T-helper 2 cell treated with Interferon-gamma antibody and Interleukin-4, amounts not matched to agents 100 ng/mL and 5 ng/mL, for 36 hours (primary cell): ENCODE measurements around the gene AGMAT. TPM values are rescaled to one million over a fixed set of nuclear protein-coding genes. Genes with fewer than 3 reads are reported as not detected.

Source experiments
- intact Hi-C: fragments of 100-400 bp; cut with micrococcal nuclease; formaldehyde crosslinking; loops from one replicate; pipeline ENCODE4 v1.15.1; 2023
- total RNA-seq: library from RNA; stranded (reverse); gene quantifications from 2 replicates; pipeline ENCODE4 v1.2.3, GENCODE V29; 2022

AGMAT gene
- total RNA-seq = 20.2 and 20.4 TPM in 2 replicates

- intact Hi-C loops = loop anchor here (2.0 kb wide), 1 partner anchor 32 kb away; the partner anchor contains the start of gene DDI2
Observed at GRCh38 chr1:15584489-15585363, at the start of gene AGMAT. Gene AGMAT (minus strand): TSS chr1:15585051. CDS start chr1:15584967, 84 bp downstream.

GRCh38 chr1:15633756-15634420 lies 49.0 kb upstream of the AGMAT start:
- intact Hi-C loops = no loop called here

GRCh38 chr1:15628003-15628402 lies 43.2 kb upstream of the AGMAT start:
- intact Hi-C loops = no loop called here

- intact Hi-C loops = no loop called here
Observed at GRCh38 chr1:15627343-15627988, 42.6 kb upstream of the AGMAT start.

DNA sequence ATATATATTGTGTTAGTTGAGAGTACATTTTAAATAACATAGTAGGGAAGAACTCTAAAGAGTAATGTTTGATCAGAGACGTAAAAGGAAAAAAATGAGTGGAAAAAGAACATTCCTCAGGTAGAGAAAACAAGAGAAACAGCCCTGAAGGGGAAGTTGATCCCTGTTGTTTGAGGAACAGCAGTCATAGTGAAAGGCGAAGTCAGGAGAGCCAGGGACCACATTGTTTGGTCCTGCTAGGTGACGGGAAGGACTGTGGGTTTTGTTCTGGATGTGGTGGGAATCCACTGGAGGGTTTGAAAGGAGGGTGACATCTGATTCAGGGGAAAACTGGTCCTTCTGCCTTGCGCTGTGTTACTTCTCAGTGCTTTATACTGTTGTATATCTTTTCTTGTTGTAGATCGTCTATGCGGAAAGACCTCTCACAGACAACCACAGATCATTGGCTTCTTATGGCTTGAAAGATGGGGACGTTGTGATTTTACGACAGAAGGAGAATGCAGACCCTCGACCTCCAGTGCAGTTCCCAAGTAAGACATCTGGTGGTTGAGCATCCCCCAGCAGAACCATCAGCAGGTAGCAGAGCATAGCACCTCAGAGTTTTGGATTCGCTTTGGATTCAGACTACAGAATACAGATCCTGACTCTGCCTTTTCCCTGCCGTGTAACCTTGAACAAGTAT lies 41.6 kb upstream of the AGMAT start:
- intact Hi-C loops = no loop called here

- intact Hi-C loops = no loop called here
Observed at GRCh38 chr1:15625056-15625917, 40.4 kb upstream of the AGMAT start.

GRCh38 chr1:15624133-15624714 lies 39.4 kb upstream of the AGMAT start:
- intact Hi-C loops = no loop called here

- intact Hi-C loops = no loop called here
Observed at GRCh38 chr1:15623435-15623834, 38.6 kb upstream of the AGMAT start.

DNA sequence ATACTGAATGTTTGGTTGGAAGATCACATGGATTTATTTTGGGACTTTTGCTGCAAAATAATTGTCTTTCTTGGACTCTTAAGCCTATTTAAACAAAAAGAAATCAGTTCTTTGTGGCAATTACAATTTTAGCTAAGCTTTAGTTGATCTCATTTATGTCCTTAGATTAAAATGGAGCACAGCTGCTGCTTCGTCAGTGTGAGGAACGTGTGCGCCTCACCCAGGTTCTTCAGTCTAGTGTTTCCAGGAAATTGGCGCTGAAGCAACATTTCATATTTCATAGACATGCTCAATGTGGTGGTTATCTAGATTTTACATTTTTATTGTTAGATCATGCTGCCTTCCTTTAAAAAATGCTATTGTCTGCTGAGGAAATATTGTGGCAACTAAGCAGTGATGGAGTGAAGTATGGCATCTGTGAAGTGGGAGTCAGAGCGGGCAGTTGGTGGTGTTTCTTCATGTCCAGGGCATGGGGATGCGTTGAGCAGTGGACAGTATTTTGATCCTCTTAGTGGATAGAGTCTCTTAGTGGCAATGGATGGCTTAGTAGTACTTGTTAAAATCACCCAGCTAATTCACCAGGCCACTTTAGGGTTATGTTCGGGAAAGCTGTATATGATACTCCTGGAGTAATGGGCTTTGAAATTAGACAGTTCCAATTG lies 38.0 kb upstream of the AGMAT start:
- intact Hi-C loops = no loop called here

GRCh38 chr1:15621975-15622374 lies 37.1 kb upstream of the AGMAT start:
- intact Hi-C loops = no loop called here

GRCh38 chr1:15620902-15621682 lies 36.2 kb upstream of the AGMAT start:
- intact Hi-C loops = no loop called here

GRCh38 chr1:15620155-15620545 lies 35.3 kb upstream of the AGMAT start:
- intact Hi-C loops = no loop called here

DNA sequence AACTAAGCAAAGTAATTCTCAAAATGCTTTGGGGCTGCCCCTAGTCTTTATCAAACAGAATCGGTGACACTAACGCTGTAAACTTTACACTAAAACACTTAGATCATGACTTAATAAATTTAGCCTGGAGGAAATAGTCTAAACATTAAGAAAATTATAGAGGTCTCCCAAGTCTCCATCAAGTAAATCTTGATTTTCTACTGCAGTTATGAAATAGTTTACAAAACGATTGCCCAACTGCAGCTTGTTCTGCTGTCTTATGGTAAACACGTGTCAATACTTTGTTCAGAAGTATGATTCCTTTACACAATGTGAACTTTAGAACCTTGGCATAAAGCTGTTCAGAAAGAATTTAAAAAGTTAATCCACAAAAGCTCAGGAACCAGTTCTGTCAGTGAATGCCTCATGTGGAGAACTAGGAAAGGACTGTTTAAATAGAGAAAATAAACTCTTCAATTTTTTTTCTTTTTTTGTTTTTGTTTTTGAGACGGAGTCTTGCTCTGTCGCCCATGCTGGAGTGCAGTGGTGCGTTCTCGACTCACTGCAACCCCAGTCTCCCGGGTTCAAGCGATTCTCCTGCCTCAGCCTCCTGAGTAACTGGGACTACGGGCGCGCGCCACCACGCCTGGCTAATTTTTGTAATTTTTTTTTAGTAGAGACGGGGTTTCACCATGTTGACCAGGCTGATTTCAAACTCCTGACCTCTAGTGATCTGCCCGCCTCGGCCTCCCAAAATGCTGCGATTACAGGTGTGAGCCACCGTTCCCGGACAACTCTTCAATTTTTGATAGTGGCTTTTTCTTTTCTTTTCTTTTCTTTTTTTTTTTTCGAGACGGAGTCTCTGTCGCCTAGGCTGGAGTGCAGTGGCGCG lies 34.0 kb upstream of the AGMAT start:
- intact Hi-C loops = loop anchor here (5.0 to 10.0 kb wide), 2 partner anchors 228 to 1816 kb away; partner anchors contain the start of genes RCC2 and SPEN

DNA sequence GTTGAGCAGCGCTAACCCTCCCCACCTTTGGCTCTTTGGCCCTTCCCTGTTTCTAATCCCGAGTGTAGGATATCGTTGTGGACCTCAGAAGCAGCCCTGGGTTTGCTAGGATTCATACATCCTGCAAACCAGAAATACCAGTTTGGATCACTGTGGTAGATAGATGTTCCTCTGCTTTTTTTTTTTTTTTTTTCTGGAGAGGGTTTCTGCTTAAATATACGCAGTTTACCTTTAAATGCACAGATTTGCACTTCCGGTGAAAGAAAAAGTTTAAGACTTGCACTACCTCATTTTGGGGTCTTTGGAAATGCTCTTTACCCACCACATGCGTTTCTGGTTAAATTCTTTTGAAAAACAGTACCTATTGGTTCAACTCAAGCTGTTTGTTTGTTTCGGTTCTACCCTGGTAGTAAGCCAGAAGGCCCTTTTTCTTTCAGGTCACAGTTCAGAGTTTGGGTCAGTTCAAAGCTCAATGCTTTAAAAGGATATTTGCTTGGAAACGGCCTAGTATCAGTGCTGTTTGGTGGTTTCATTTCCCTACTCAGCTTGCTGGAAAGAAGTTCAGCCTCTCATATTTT lies 33.3 kb upstream of the AGMAT start:
- intact Hi-C loops = loop anchor here (5.0 to 10.0 kb wide), 2 partner anchors 229 to 1817 kb away; partner anchors contain the start of genes RCC2 and SPEN

- intact Hi-C loops = loop anchor here (1.0 to 10.0 kb wide), 6 partner anchors 14 to 1817 kb away; partner anchors contain the start of genes AGMAT, DNAJC16, RCC2 and SPEN
Observed at GRCh38 chr1:15617173-15618076, 32.6 kb upstream of the AGMAT start, which contains the start of gene DDI2. Gene DDI2 (plus strand): TSS chr1:15617458. CDS start chr1:15617671, 213 bp downstream.
